Type B pancreatic cell (in vitro differentiated cells): Measurements from ENCODE around the gene ACTL7A. TPM values are rescaled to one million over a fixed set of nuclear protein-coding genes. Genes with fewer than 3 reads are reported as not detected.

Experiments
- DNase-seq: peaks from one replicate; pipeline ENCODE4 v3.0.0; 2021; ENCODE audit warnings: mixed read lengths; ENCODE audit not compliant: unreplicated experiment; ENCODE audit errors: extremely low spot score
- H3K27ac Mint-ChIP-seq: 2 replicates; pipeline ENCODE4 v1.8.0; 2021; ENCODE audit warnings: mild to moderate bottlenecking, mixed read lengths
- H3K27me3 Mint-ChIP-seq: 2 replicates; pipeline ENCODE4 v1.8.0; 2021; ENCODE audit warnings: mixed read lengths
- H3K36me3 Mint-ChIP-seq: 2 replicates; pipeline ENCODE4 v1.8.0; 2021; ENCODE audit warnings: mixed read lengths
- H3K4me1 Mint-ChIP-seq: one replicate; pipeline ENCODE4 v1.8.0; 2021; ENCODE audit warnings: mixed read lengths; ENCODE audit not compliant: unreplicated experiment
- H3K4me3 Mint-ChIP-seq: 2 replicates; pipeline ENCODE4 v1.8.0; 2021; ENCODE audit warnings: mild to moderate bottlenecking, mixed read lengths
- H3K9me3 Mint-ChIP-seq: 2 replicates; pipeline ENCODE4 v1.8.0; 2021; ENCODE audit warnings: mixed read lengths
- long read RNA-seq: library from polyadenylated mRNA; unstranded; transcript quantifications from one replicate; pipeline ENCODE4 v2.0.0, GENCODE V29; 2020
- total RNA-seq: library from RNA; stranded (reverse); gene quantifications from 2 replicates; pipeline ENCODE4 v1.2.1, GENCODE V29; 2021; ENCODE audit warnings: low replicate concordance
- TF ChIP-seq, protein P1 (sequence below): fragments of 200-600 bp; sonication (generic); conservative IDR thresholded peaks from 2 replicates; pipeline ENCODE4 v1.5.0; 2021; ENCODE audit warnings: antibody characterized with exemption, mild to moderate bottlenecking

ACTL7A gene, protein sequence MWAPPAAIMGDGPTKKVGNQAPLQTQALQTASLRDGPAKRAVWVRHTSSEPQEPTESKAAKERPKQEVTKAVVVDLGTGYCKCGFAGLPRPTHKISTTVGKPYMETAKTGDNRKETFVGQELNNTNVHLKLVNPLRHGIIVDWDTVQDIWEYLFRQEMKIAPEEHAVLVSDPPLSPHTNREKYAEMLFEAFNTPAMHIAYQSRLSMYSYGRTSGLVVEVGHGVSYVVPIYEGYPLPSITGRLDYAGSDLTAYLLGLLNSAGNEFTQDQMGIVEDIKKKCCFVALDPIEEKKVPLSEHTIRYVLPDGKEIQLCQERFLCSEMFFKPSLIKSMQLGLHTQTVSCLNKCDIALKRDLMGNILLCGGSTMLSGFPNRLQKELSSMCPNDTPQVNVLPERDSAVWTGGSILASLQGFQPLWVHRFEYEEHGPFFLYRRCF
- not detected in 2 replicates for total RNA-seq
- long read RNA-seq = 0 reads

DNA sequence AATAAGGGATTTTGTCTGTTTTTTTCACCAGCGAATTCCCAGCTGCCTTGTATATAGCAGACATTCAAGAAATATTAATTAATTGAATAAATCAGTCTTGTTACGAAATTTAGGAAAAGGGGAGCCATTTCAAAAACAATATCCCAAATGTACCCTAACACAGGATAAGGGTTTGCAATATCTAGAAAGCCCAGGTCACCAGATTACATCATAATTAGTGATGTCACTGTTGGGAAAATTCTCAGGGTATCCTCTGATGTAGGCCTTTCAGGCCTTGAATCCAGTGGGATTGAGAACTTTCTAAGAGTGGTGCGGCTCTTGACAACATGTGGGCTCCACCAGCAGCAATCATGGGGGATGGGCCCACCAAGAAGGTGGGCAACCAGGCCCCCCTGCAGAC lies at the start of gene ACTL7A:
ACTL7A (plus strand) TSS at position 270 of the 400 bp plus-strand sequence; CDS start at position 327, 57 bp downstream.
- H3K36me3 Mint-ChIP-seq = no peaks in the 10 kb centered on the region
- H3K27ac Mint-ChIP-seq = no peak within 1 kb of the TSS
- TF ChIP-seq, protein P1, sequence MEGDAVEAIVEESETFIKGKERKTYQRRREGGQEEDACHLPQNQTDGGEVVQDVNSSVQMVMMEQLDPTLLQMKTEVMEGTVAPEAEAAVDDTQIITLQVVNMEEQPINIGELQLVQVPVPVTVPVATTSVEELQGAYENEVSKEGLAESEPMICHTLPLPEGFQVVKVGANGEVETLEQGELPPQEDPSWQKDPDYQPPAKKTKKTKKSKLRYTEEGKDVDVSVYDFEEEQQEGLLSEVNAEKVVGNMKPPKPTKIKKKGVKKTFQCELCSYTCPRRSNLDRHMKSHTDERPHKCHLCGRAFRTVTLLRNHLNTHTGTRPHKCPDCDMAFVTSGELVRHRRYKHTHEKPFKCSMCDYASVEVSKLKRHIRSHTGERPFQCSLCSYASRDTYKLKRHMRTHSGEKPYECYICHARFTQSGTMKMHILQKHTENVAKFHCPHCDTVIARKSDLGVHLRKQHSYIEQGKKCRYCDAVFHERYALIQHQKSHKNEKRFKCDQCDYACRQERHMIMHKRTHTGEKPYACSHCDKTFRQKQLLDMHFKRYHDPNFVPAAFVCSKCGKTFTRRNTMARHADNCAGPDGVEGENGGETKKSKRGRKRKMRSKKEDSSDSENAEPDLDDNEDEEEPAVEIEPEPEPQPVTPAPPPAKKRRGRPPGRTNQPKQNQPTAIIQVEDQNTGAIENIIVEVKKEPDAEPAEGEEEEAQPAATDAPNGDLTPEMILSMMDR = no peak
- H3K9me3 Mint-ChIP-seq = peaks cover 4% of the 10 kb centered on the region
- H3K27me3 Mint-ChIP-seq = no peaks in the 10 kb centered on the region
- no peaks in the 10 kb centered on the region for H3K4me1 Mint-ChIP-seq
- no peak within 1 kb of the TSS for H3K4me3 Mint-ChIP-seq
- DNase-seq = no peak

DNA sequence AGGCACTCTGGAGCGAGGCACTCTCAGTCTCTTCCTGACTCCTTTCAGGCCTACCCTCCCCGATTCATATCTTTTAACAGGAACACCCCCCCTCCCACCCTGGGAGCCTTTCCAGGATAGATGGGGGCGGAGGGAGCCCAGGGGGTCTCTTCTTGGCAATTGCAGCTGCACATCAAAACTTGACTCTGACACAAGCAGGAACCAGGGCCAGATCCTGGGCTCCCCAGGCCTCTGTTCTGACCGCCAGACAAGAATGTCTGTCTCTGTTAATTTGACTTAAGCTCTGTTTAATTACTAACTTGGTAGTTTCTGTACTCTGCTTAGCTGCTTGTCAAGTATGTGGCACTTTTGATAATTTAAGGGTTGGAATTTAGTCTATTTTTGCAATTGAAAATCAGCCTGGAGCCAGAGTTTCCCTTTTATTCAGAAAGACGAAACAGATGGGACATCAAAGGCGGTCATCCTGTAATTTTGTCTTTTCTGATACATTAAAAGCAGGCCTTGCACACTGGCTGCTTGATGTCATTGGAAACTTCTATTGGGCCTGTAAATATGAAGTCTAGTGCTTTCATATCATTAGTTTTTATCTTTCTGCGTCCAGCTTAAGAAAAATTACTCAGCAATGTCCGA lies 49.6 kb upstream of the ACTL7A start:
- no peak overlapping the region for H3K27ac Mint-ChIP-seq

DNA sequence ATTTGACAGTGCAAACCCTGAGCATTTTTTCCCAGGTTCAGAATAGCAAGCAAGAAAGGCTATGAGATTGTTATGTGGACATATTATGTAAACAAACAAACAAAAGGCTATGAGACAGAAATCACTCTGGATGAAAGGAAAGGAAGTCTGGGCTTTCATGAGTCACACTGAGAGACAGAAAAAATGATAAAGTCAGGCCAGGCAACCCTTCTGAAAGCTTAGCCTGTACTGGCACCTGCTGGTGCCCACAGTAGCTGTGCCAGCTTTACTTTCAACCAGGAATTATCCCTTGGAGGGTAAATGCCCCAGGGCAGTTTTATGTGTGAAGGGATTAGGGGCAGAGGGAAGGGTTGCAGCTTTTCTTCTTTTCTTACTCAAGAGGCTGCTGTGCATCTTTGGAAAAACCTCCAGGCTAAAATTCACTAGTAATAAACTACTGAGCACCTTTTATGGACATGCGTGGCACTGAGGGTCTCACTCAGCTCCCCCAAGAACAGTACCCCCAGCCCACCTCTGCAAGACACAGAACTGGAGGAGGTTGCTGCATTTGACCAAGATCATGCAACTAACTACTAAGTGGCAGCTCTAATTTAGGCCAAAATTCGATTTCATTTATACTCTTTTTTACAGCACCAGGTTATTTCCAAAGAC lies 48.0 kb upstream of the ACTL7A start:
- H3K4me3 Mint-ChIP-seq = no peak overlapping the region
- H3K27me3 Mint-ChIP-seq = peaks cover 9% of the 10 kb centered on the region
- no peak overlapping the region for H3K27ac Mint-ChIP-seq
- peaks cover 4% of the 10 kb centered on the region for H3K36me3 Mint-ChIP-seq
- TF ChIP-seq, protein P1 = peak; percentile 29
- DNase-seq = no peak
- peaks cover 10% of the 10 kb centered on the region for H3K4me1 Mint-ChIP-seq
- H3K9me3 Mint-ChIP-seq = peaks cover 8% of the 10 kb centered on the region

More for the DNA sequence above, 49.6 kb upstream of the ACTL7A start:
- Mint-ChIP-seq H3K27me3 (peaks cover 12% of the 10 kb centered on the region), H3K4me1 (peaks cover 10% of the 10 kb centered on the region), H3K4me3 (no peak overlapping the region), H3K36me3 (peaks cover 4% of the 10 kb centered on the region), H3K9me3 (peaks cover 12% of the 10 kb centered on the region)
- TF ChIP-seq, protein P1 = no peak
- DNase-seq = no peak

DNA sequence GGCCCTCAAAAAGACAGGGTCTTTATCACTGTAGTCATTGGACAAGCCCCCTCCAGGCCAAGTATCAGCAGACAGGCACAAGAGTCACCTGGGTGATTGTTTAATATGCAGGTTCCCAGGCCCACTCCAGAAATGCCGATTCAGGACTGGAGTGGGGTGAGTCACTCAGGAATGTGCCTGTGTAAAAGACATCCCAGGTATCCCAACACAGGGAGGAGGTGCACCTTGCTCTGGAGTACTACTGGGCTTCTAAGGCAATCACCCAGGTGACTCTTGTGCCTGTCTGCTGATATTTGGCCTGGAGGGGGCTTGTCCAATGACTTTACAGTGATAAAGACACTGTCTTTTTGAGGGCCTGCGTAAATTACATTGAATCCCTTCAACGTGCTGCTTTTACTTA lies 46.9 kb upstream of the ACTL7A start:
- Mint-ChIP-seq H3K27ac (no peak overlapping the region), H3K36me3 (peaks cover 4% of the 10 kb centered on the region), H3K27me3 (peaks cover 4% of the 10 kb centered on the region), H3K9me3 (peaks cover 6% of the 10 kb centered on the region), H3K4me3 (no peak overlapping the region), H3K4me1 (peaks cover 10% of the 10 kb centered on the region)
- TF ChIP-seq, protein P1 = no peak
- no peak for DNase-seq

DNA sequence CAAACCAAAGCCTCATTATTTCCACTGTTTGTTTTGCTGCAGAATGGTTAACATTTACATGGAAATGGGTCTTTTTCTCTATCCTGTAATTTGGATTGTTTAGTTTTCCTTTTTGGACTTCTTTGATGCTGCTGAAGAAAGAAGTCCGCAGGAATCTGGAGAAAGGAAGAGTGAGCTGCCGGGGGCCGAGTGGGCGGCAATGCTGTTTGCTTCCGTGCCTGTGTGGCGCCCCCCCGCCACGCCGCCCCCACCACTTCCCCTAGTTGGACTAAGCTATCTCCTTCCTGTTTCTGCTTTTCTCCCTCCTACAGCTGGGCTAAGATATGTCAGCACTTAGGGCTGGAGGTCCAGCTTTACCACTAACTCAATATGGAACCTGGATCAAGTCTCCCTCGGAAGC lies 46.0 kb upstream of the ACTL7A start:
- peaks cover 10% of the 10 kb centered on the region for H3K4me1 Mint-ChIP-seq
- H3K27ac Mint-ChIP-seq = no peak overlapping the region
- no peak overlapping the region for H3K4me3 Mint-ChIP-seq
- peaks cover 6% of the 10 kb centered on the region for H3K9me3 Mint-ChIP-seq
- peaks cover 4% of the 10 kb centered on the region for H3K36me3 Mint-ChIP-seq
- no peak for DNase-seq
- TF ChIP-seq, protein P1 = no peak
- peaks cover 3% of the 10 kb centered on the region for H3K27me3 Mint-ChIP-seq
